Colonic mucosa (tissue), 4 donors: ENCODE measurements around the gene HOXB2. TPM values are rescaled to one million over a fixed set of nuclear protein-coding genes. Genes with fewer than 3 reads are reported as not detected.

Experiments
- DNase-seq: peaks from one replicate; pipeline ENCODE4 v3.0.0-alpha.2; 2020
- H3K27ac ChIP-seq: fragments of 200-600 bp; one replicate; pipeline ENCODE4 v1.8.0; 2021
- H3K27me3 ChIP-seq: fragments of 200-600 bp; one replicate; pipeline ENCODE4 v1.8.0; 2021
- H3K36me3 ChIP-seq: fragments of 200-600 bp; one replicate; pipeline ENCODE4 v1.8.0; 2021
- H3K4me1 ChIP-seq: fragments of 200-600 bp; one replicate; pipeline ENCODE4 v1.8.0; 2021; ENCODE audit warnings: mild to moderate bottlenecking
- H3K4me3 ChIP-seq: fragments of 200-600 bp; one replicate; pipeline ENCODE4 v1.8.0; 2021
- H3K9ac ChIP-seq, 2 donors: one replicate each; pipeline ENCODE4 v1.7.0; 2013; ENCODE audit warnings: control low read depth in 2 of 2, low read depth in 2 of 2, low read length in 2 of 2
- H3K9me3 ChIP-seq: fragments of 200-600 bp; one replicate; pipeline ENCODE4 v1.8.0; 2021
- CTCF ChIP-seq: fragments of 200-600 bp; IDR thresholded peaks from one replicate; pipeline ENCODE4 v1.8.0; 2022; ENCODE audit warnings: antibody characterized with exemption, mild to moderate bottlenecking
- intact Hi-C: fragments of 100-400 bp; cut with DNase I; formaldehyde crosslinking; loops from one replicate; pipeline ENCODE4 v1.14.1; 2022
- total RNA-seq, 2 donors: library from RNA; stranded (reverse); fragmentation: NEBNext Ultra II Directional in 1 of 2; extraction: Animal tissue kit (Norgen Biotek cat#: 25700) in 1 of 2; gene quantifications; one replicate each; pipeline ENCODE4 v1.2.1, GENCODE V29; 2021
- donor health status: healthy.
- donor health status: DM: no; HTN: no; CAD: no.
- donor health status: DM: no; HTN: no; CAD: no.

HOXB2 gene
- total RNA-seq, 2 donors from 2014 or later = 2.6 to 6.4 TPM

- no peaks in the 10 kb centered on the region for H3K9me3 ChIP-seq
- H3K9ac ChIP-seq = peak overlapping the region; percentile 66 to 76
- peaks cover 3% of the 10 kb centered on the region for H3K27me3 ChIP-seq
- intact Hi-C loops = no loop called here
- TF ChIP-seq CTCF = no peak
- DNase-seq = peak; percentile 63
- H3K27ac ChIP-seq = peak overlapping the region; percentile 70
- no peaks in the 10 kb centered on the region for H3K36me3 ChIP-seq
- H3K4me1 ChIP-seq = peaks cover 22% of the 10 kb centered on the region
- H3K4me3 ChIP-seq = peak overlapping the region; percentile 35
Observed at GRCh38 chr17:48577330-48577945, 32.5 kb upstream of the HOXB2 start.

- no peak for TF ChIP-seq CTCF
- H3K9ac ChIP-seq = peak overlapping the region; percentile 66 to 76
- no peaks in the 10 kb centered on the region for H3K36me3 ChIP-seq
- peak overlapping the region; percentile 35 for H3K4me3 ChIP-seq
- intact Hi-C loops = no loop called here
- peak overlapping the region; percentile 70 for H3K27ac ChIP-seq
- no peaks in the 10 kb centered on the region for H3K9me3 ChIP-seq
- H3K27me3 ChIP-seq = no peaks in the 10 kb centered on the region
- peaks cover 22% of the 10 kb centered on the region for H3K4me1 ChIP-seq
- no peak for DNase-seq
Observed at GRCh38 chr17:48576479-48577309, 31.8 kb upstream of the HOXB2 start.

- H3K9ac ChIP-seq = peak overlapping the region; percentile 34 to 62
- H3K4me3 ChIP-seq = peak overlapping the region; percentile 35
- intact Hi-C loops = no loop called here
- no peaks in the 10 kb centered on the region for H3K27me3 ChIP-seq
- TF ChIP-seq CTCF = no peak
- no peak for DNase-seq
- no peaks in the 10 kb centered on the region for H3K36me3 ChIP-seq
- no peaks in the 10 kb centered on the region for H3K9me3 ChIP-seq
- peak overlapping the region; percentile 70 for H3K27ac ChIP-seq
- peaks cover 17% of the 10 kb centered on the region for H3K4me1 ChIP-seq
Observed at GRCh38 chr17:48575673-48576478, 31.0 kb upstream of the HOXB2 start.

- TF ChIP-seq CTCF = no peak
- Histone ChIP-seq H3K4me1 (peaks cover 16% of the 10 kb centered on the region), H3K4me3 (no peak overlapping the region), H3K9ac (peak overlapping the region in 1 of 2 donors; percentile 37), H3K9me3 (no peaks in the 10 kb centered on the region), H3K27me3 (no peaks in the 10 kb centered on the region), H3K36me3 (no peaks in the 10 kb centered on the region), H3K27ac (peak overlapping the region; percentile 70)
- no peak for DNase-seq
- intact Hi-C loops = no loop called here
Observed at GRCh38 chr17:48575066-48575582, 30.2 kb upstream of the HOXB2 start.

- Histone ChIP-seq H3K27ac (peak overlapping the region; percentile 70), H3K9me3 (no peaks in the 10 kb centered on the region), H3K27me3 (no peaks in the 10 kb centered on the region), H3K4me3 (no peak overlapping the region), H3K9ac (peak overlapping the region; percentile 24 to 52), H3K4me1 (peaks cover 11% of the 10 kb centered on the region), H3K36me3 (no peaks in the 10 kb centered on the region)
- intact Hi-C loops = no loop called here
- TF ChIP-seq CTCF = no peak
- no peak for DNase-seq
Observed at GRCh38 chr17:48574505-48575065, 29.7 kb upstream of the HOXB2 start.
